Psoas muscle (tissue), 8 donors: ENCODE data around the gene SHBG. TPM values are rescaled to one million over a fixed set of nuclear protein-coding genes. Genes with fewer than 3 reads are reported as not detected.
"Not testable (repeated sequence)": the region's sequence is repeated elsewhere in the genome, so short reads cannot be mapped to it uniquely, and the experiment has no call there.

ENCODE experiments used
- ATAC-seq, 4 donors: fragments of 200-7000 bp; cut with Tn5 transposase; one replicate each; pipeline ENCODE4 v1.9.1; 2020; ENCODE audit warnings: moderate library complexity in 3 of 4, mild to moderate bottlenecking in 2 of 4
- DNase-seq, 2 donors: peaks; one replicate each; pipeline ENCODE4 v3.0.0-alpha.2; 2020
- H3K27ac ChIP-seq: fragments of 200-600 bp; one replicate; pipeline ENCODE4 v1.8.0; 2022
- H3K27me3 ChIP-seq, 3 donors: fragments of 200-600 bp in 1 of 3; one replicate each; pipeline versions ENCODE4 v1.6.1 to v1.8.0; 2013 to 2022; ENCODE audit warnings: low read length in 2 of 3, mild to moderate bottlenecking in 2 of 3, moderate library complexity in 1 of 3; ENCODE audit not compliant: insufficient read depth in 3 of 3
- H3K36me3 ChIP-seq, 2 donors: fragments of 200-600 bp in 1 of 2; one replicate each; pipeline versions ENCODE4 v1.6.1 to v1.8.0; 2013 to 2022; ENCODE audit warnings: low read depth in 1 of 2, mild to moderate bottlenecking in 1 of 2, moderate library complexity in 1 of 2; ENCODE audit not compliant: insufficient read depth in 1 of 2
- H3K4me1 ChIP-seq: fragments of 200-600 bp; one replicate; pipeline ENCODE4 v1.8.0; 2022
- H3K4me3 ChIP-seq: fragments of 200-600 bp; one replicate; pipeline ENCODE4 v1.8.0; 2022; ENCODE audit warnings: mild to moderate bottlenecking
- H3K9me3 ChIP-seq: fragments of 200-600 bp; one replicate; pipeline ENCODE4 v1.8.0; 2022
- CTCF ChIP-seq: fragments of 200-600 bp; IDR thresholded peaks from one replicate; pipeline ENCODE4 v1.8.0; 2022; ENCODE audit warnings: antibody characterized with exemption
- WGBS, 3 donors: extraction: QIAGEN DNeasy Blood & Tissue Kit; methylation state at CpG; one replicate each; pipeline versions ENCODE4 v1.1.6 to v1.1.7; 2013; 5-methylcytosine and 5-hydroxymethylcytosine counted together
- intact Hi-C, 2 donors: fragments of 100-400 bp; cut with DNase I; formaldehyde crosslinking; loops; one replicate each; pipeline versions ENCODE4 v1.11.0 to v1.14.2; 2022
- polyA plus RNA-seq, 3 donors: library from polyadenylated mRNA; stranded (reverse); fragments of 200-250 nt; gene quantifications; one replicate each; pipeline ENCODE4 v1.2.3, GENCODE V29; 2013
- total RNA-seq, 4 donors: library from RNA; stranded (reverse); fragmentation: NEBNext Ultra II Directional in 2 of 4; extraction: Animal tissue kit (Norgen Biotek cat#: 25700) in 2 of 4; gene quantifications; one replicate each; pipeline versions ENCODE4 v1.2.1 to v1.2.4, GENCODE V29; 2021 to 2023
- donor health status: healthy with polysubstance abuse.
- donor health status: DM: no; HTN: no; CAD: no; lungs with moderate emphysema.
- donor health status: Bipolar disorder and iron deficiency.
- donor health status: healthy.
- donor health status: DM: yes; HTN: yes; CAD: no.
- donor health status: DM: no; HTN: no; CAD: no.
- donor health status: DM: no; HTN: no; CAD: no.
- donor health status: DM: yes; HTN: yes; CAD: no.

Gene SHBG
- total and polyA plus RNA-seq, 7 donors = 0.19 to 1.6 (median 0.46) TPM

GRCh38 chr17:7632492-7632894, 2.6 kb downstream of the SHBG start:
- Histone ChIP-seq H3K4me3 (no peak overlapping the region), H3K9me3 (no peaks in the 10 kb centered on the region), H3K27ac (no peak overlapping the region), H3K27me3 (no peaks in the 10 kb centered on the region), H3K36me3 (no peaks in the 10 kb centered on the region), H3K4me1 (no peaks in the 10 kb centered on the region)
- intact Hi-C loops = no loop called here
- DNase-seq = no peak
- TF ChIP-seq CTCF = peak; percentile 54
- peak; percentile 41 to 61 (median 58) for ATAC-seq
- 40 to 44% (median 43%) methylated on average over 6 of the region's 6 CpGs for WGBS, 3 donors

- no peak for DNase-seq
- WGBS, 3 donors = 80 to 90% (median 82%) methylated on average over 2 of the region's 2 CpGs
- ATAC-seq = no peak
- intact Hi-C loops = no loop called here
- H3K4me3 ChIP-seq = no peak overlapping the region
- H3K36me3 ChIP-seq = no peaks in the 10 kb centered on the region
- no peaks in the 10 kb centered on the region for H3K9me3 ChIP-seq
- no peak for TF ChIP-seq CTCF
- no peaks in the 10 kb centered on the region for H3K4me1 ChIP-seq
- H3K27me3 ChIP-seq = no peaks in the 10 kb centered on the region
- H3K27ac ChIP-seq = no peak overlapping the region
Observed at GRCh38 chr17:7633093-7633492, 3.2 kb downstream of the SHBG start.

GRCh38 chr17:7634384-7634783, 4.4 kb downstream of the SHBG start:
- WGBS, 3 donors = 28 to 32% (median 29%) methylated on average over 5 of the region's 5 CpGs
- DNase-seq = no peak

GRCh38 chr17:7636163-7636562, 6.2 kb downstream of the SHBG start:
- DNase-seq (no peak), ATAC-seq (no peak)
- Histone ChIP-seq H3K9me3 (no peaks in the 10 kb centered on the region), H3K4me3 (no peak overlapping the region), H3K4me1 (no peaks in the 10 kb centered on the region), H3K27ac (no peak overlapping the region), H3K36me3 (no peaks in the 10 kb centered on the region), H3K27me3 (no peaks in the 10 kb centered on the region)
- intact Hi-C loops = no loop called here
- WGBS, 3 donors = 33 to 49% (median 48%) methylated on average over 5 of the region's 5 CpGs
- no peak for TF ChIP-seq CTCF

More at GRCh38 chr17:7634384-7634783, 4.4 kb downstream of the SHBG start:
- no peak overlapping the region for H3K27ac ChIP-seq
- H3K4me3 ChIP-seq = no peak overlapping the region
- H3K36me3 ChIP-seq = no peaks in the 10 kb centered on the region
- no peaks in the 10 kb centered on the region for H3K4me1 ChIP-seq
- ATAC-seq = no peak
- intact Hi-C loops = no loop called here
- H3K27me3 ChIP-seq = no peaks in the 10 kb centered on the region
- peak; percentile 20 for TF ChIP-seq CTCF
- no peaks in the 10 kb centered on the region for H3K9me3 ChIP-seq

GRCh38 chr17:7640783-7641182, 10.8 kb downstream of the SHBG start:
- no peak for TF ChIP-seq CTCF
- no peaks in the 10 kb centered on the region for H3K36me3 ChIP-seq
- no peak for DNase-seq
- no peak overlapping the region for H3K27ac ChIP-seq
- WGBS, 3 donors = 90 to 92% (median 90%) methylated on average over 24 to 26 of the region's 26 CpGs
- H3K9me3 ChIP-seq = no peaks in the 10 kb centered on the region
- no peak for ATAC-seq
- H3K27me3 ChIP-seq = no peaks in the 10 kb centered on the region
- no peaks in the 10 kb centered on the region for H3K4me1 ChIP-seq
- no peak overlapping the region for H3K4me3 ChIP-seq
- intact Hi-C loops = no loop called here

DNA sequence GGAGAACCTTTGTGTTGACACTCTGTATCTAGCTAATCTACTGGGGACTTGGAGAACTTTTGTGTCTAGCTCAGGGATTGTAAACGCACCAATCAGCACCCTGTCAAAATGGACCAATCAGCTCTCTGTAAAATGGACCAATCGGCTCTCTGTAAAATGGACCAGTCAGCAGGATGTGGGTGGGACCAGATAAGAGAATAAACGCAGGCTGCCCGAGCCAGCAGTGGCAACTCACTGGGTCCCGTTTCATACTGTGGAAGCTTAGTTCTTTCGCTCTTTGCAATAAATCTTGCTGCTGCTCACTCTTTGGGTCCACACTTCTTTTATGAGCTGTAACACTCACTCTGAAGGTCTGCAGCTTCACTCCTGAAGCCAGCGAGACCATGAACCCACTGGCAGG, 11.7 kb downstream of the SHBG start:
- H3K4me1 ChIP-seq, H3K4me3 ChIP-seq, H3K9me3 ChIP-seq, ATAC-seq, intact Hi-C loops, H3K27ac ChIP-seq, H3K36me3 ChIP-seq, H3K27me3 ChIP-seq, DNase-seq: not testable (repeated sequence)
- WGBS, 3 donors = 46 to 53% (median 51%) methylated on average over 6 to 7 of the region's 7 CpGs
